Central memory CD8-positive, alpha-beta T cell (primary cell): Measurements from ENCODE around the gene UTP14C.

ENCODE experiments used
- ATAC-seq: fragments of 150-1000 bp; cut with Tn5 transposase; replicated peaks from 2 replicates; pipeline ENCODE4 v1.10.0; 2022; ENCODE audit warnings: mild to moderate bottlenecking, moderate FRiP score, moderate number of reproducible peaks; ENCODE audit not compliant: poor library complexity, severe bottlenecking; ENCODE audit errors: extremely low read depth
- DNase-seq, 2 donors: peaks; one replicate each; pipeline ENCODE4 v3.0.0; 2021; ENCODE audit warnings: low spot score in 2 of 2
- H3K27ac Mint-ChIP-seq: one replicate; pipeline ENCODE4 v1.8.0; 2022; ENCODE audit warnings: low read depth, mild to moderate bottlenecking, moderate library complexity, mixed read lengths
- H3K27me3 Mint-ChIP-seq: one replicate; pipeline ENCODE4 v1.8.0; 2022; ENCODE audit warnings: mixed read lengths
- H3K36me3 Mint-ChIP-seq: one replicate; pipeline ENCODE4 v1.8.0; 2022; ENCODE audit warnings: mild to moderate bottlenecking, moderate library complexity, mixed read lengths; ENCODE audit not compliant: insufficient read depth
- H3K4me1 Mint-ChIP-seq: one replicate; pipeline ENCODE4 v1.8.0; 2022; ENCODE audit warnings: mixed read lengths
- H3K4me3 Mint-ChIP-seq: one replicate; pipeline ENCODE4 v1.8.0; 2022; ENCODE audit warnings: mild to moderate bottlenecking, moderate library complexity, mixed read lengths
- H3K9me3 Mint-ChIP-seq: one replicate; pipeline ENCODE4 v1.8.0; 2022; ENCODE audit warnings: mixed read lengths

UTP14C gene

DNA sequence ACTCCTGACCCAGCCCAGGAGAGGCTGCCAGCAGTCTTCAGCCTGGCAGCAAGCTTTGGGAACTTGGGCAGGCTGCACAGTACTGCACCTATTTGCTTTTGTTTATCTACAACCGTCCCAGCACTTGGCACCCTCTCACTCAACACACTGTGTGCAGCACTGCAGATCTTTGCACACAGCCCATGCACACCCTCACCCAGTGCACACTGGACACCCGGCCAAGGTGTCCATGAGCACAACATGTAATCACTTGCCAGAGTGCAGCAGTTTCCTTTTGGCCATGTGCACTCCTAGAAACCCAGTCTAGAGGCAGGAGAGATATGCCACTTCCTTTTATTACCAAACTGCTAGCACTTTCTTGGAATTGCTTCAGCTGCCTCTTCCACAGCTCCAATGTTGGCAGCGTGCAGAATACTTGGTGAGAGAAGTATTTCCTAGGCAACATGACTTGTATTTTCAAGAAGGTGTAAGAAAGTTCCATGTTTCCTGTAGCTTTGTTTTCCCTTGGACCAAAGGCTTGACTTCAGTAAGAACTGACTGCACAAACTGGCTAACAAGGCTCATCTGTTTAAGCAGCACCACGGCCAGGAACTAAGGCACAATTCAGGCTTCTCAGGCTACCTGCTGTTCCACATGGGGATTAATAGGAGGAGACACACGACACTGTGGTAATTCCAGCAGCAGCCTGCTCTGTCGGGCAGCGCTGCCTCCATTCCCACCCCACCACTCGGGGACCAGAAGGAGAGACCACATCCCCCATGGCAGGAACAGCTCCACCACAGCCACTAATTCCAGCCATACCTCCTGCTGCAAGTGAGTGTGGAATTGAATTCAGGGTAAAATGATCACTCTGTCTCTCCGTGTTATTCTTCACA, 28.6 kb upstream of the UTP14C start:
- Mint-ChIP-seq H3K27me3 (peaks cover 56% of the 10 kb centered on the region), H3K9me3 (no peaks in the 10 kb centered on the region), H3K27ac (no peak overlapping the region), H3K36me3 (peaks cover 2% of the 10 kb centered on the region), H3K4me3 (no peak overlapping the region), H3K4me1 (no peaks in the 10 kb centered on the region)
- ATAC-seq = no peak
- no peak for DNase-seq

DNA sequence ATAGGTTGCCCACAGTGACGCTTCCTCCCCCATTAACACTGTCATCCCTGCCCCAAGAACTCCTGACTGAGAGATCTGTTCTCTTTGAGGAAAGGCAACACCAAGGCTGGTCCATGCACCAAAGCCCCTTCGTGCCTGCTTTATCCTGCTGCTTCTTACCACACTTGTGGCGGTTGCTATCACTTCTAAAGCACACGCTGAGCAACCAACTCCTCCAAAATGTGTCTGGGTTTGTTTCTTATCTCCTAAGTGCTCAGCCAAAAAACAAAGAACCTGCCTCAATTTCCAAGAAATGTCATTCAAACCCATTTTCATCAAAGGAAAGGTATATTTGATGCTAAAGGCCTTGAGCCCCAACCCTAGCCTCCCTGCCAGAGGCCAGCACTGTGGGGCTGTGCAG, 27.9 kb upstream of the UTP14C start:
- ATAC-seq (no peak), DNase-seq (no peak)
- H3K36me3 Mint-ChIP-seq = peaks cover 2% of the 10 kb centered on the region
- H3K9me3 Mint-ChIP-seq = no peaks in the 10 kb centered on the region
- H3K4me1 Mint-ChIP-seq = no peaks in the 10 kb centered on the region
- H3K27me3 Mint-ChIP-seq = peaks cover 50% of the 10 kb centered on the region
- H3K4me3 Mint-ChIP-seq = no peak overlapping the region
- H3K27ac Mint-ChIP-seq = no peak overlapping the region

DNA sequence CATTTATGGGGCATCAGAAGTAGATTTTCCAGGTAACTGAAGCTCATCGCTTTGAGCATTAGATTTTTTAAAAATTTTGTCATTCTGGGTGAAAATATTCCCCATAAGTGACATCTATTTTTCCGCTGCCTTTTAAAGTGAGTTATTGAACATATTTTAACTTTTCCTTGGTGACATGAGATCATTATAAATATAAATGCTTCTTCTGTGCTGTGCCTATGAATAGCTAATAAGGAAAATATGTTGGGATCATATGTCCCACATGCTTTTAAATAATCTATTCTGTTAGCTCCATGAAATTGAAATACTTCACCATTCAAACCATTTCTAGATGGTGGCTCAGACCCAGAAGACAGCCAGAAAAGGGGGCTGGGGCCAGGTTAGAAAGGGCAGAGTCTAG, 27.3 kb upstream of the UTP14C start:
- peaks cover 2% of the 10 kb centered on the region for H3K36me3 Mint-ChIP-seq
- H3K4me3 Mint-ChIP-seq = no peak overlapping the region
- ATAC-seq (no peak), DNase-seq (no peak)
- no peaks in the 10 kb centered on the region for H3K4me1 Mint-ChIP-seq
- peaks cover 50% of the 10 kb centered on the region for H3K27me3 Mint-ChIP-seq
- no peaks in the 10 kb centered on the region for H3K9me3 Mint-ChIP-seq
- H3K27ac Mint-ChIP-seq = no peak overlapping the region

- no peak overlapping the region for H3K27ac Mint-ChIP-seq
- peaks cover 2% of the 10 kb centered on the region for H3K36me3 Mint-ChIP-seq
- H3K9me3 Mint-ChIP-seq = no peaks in the 10 kb centered on the region
- H3K27me3 Mint-ChIP-seq = peaks cover 50% of the 10 kb centered on the region
- no peak for DNase-seq
- ATAC-seq = no peak
- no peaks in the 10 kb centered on the region for H3K4me1 Mint-ChIP-seq
- H3K4me3 Mint-ChIP-seq = no peak overlapping the region
Observed at GRCh38 chr13:51997641-51998330, 26.7 kb upstream of the UTP14C start.

GRCh38 chr13:51998723-51999509, 25.6 kb upstream of the UTP14C start:
- H3K36me3 Mint-ChIP-seq = peaks cover 2% of the 10 kb centered on the region

GRCh38 chr13:51999510-51999911, 25.0 kb upstream of the UTP14C start:
- Mint-ChIP-seq H3K27me3 (peaks cover 50% of the 10 kb centered on the region), H3K4me3 (no peak overlapping the region), H3K9me3 (no peaks in the 10 kb centered on the region)

More at GRCh38 chr13:51998723-51999509, 25.6 kb upstream of the UTP14C start:
- Mint-ChIP-seq H3K4me1 (no peaks in the 10 kb centered on the region), H3K9me3 (no peaks in the 10 kb centered on the region), H3K4me3 (no peak overlapping the region), H3K27me3 (peaks cover 50% of the 10 kb centered on the region), H3K27ac (no peak overlapping the region)
- no peak for ATAC-seq
- no peak for DNase-seq

GRCh38 chr13:51999921-52000320, 24.6 kb upstream of the UTP14C start:
- DNase-seq (no peak), ATAC-seq (no peak)
- H3K4me3 Mint-ChIP-seq = no peak overlapping the region
- H3K27me3 Mint-ChIP-seq = peaks cover 47% of the 10 kb centered on the region
- H3K27ac Mint-ChIP-seq = no peak overlapping the region
- H3K4me1 Mint-ChIP-seq = no peaks in the 10 kb centered on the region
- no peaks in the 10 kb centered on the region for H3K9me3 Mint-ChIP-seq
- H3K36me3 Mint-ChIP-seq = peaks cover 2% of the 10 kb centered on the region

More at GRCh38 chr13:51999510-51999911, 25.0 kb upstream of the UTP14C start:
- H3K36me3 Mint-ChIP-seq = peaks cover 2% of the 10 kb centered on the region
- no peak for DNase-seq
- ATAC-seq = no peak
- no peak overlapping the region for H3K27ac Mint-ChIP-seq
- H3K4me1 Mint-ChIP-seq = no peaks in the 10 kb centered on the region

DNA sequence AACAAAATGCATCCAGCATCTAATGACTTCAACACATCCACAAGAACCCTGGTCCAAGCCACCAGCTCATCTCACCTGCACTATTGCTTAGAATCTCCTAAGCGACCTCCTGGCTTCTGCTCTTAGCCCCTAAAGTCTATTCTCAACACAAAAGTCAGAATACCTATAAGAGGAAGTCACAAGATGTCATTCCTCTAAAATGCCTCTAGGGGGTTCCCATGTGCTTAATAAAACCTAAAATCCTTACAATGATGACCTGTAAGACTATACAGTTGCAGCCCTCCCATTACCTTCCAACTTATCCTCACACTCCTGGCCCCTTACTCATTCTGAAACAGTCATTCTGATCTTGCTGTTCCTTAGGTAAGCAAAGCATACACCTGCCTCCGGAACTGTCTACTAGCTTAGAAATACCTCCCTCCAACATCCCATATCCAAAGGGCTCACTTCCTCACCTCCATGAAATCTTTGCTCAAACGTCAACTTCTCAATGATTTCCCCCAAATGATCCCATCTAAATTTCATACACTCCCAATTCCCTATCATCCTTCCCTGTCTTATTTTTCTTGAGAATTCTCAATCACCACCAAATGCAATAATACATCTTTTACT, 23.3 kb upstream of the UTP14C start:
- Mint-ChIP-seq H3K9me3 (no peaks in the 10 kb centered on the region), H3K4me3 (no peak overlapping the region), H3K27me3 (peaks cover 38% of the 10 kb centered on the region), H3K36me3 (peaks cover 2% of the 10 kb centered on the region), H3K27ac (no peak overlapping the region), H3K4me1 (no peaks in the 10 kb centered on the region)
- DNase-seq = no peak
- ATAC-seq = peak; percentile 56

- H3K27ac Mint-ChIP-seq = no peak overlapping the region
- DNase-seq (no peak), ATAC-seq (no peak)
- H3K9me3 Mint-ChIP-seq = no peaks in the 10 kb centered on the region
- no peaks in the 10 kb centered on the region for H3K4me1 Mint-ChIP-seq
- peaks cover 2% of the 10 kb centered on the region for H3K36me3 Mint-ChIP-seq
- no peak overlapping the region for H3K4me3 Mint-ChIP-seq
- H3K27me3 Mint-ChIP-seq = peaks cover 31% of the 10 kb centered on the region
Observed at GRCh38 chr13:52002361-52002760, 22.1 kb upstream of the UTP14C start.

DNA sequence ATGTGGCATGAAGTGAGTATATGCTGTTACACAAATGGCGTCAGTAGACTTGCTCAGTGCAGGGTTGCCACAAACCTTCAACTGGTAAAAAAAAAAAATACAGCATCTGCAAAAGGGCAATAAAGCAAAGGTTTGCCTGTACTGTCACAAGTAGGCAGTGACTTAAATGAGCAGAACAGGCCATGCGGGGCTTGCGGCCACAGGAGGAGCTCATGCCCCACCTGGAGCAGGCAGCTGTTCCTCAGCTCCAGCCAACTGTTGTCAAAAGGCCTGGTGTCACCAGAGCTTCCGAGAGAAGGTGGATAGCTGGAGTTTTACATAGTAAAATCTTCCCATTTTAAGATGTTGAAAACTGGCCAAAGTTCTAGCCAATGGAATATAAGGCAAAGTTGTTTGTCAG, 20.9 kb upstream of the UTP14C start:
- Mint-ChIP-seq H3K27me3 (peaks cover 22% of the 10 kb centered on the region), H3K27ac (no peak overlapping the region), H3K4me3 (no peak overlapping the region), H3K36me3 (no peaks in the 10 kb centered on the region), H3K9me3 (no peaks in the 10 kb centered on the region), H3K4me1 (no peaks in the 10 kb centered on the region)
- DNase-seq (no peak), ATAC-seq (no peak)

GRCh38 chr13:52004511-52005170, 19.9 kb upstream of the UTP14C start:
- Mint-ChIP-seq H3K4me3 (no peak overlapping the region), H3K36me3 (no peaks in the 10 kb centered on the region), H3K4me1 (no peaks in the 10 kb centered on the region), H3K27me3 (peaks cover 22% of the 10 kb centered on the region), H3K27ac (no peak overlapping the region), H3K9me3 (no peaks in the 10 kb centered on the region)
- ATAC-seq = no peak
- DNase-seq = no peak
